A549 (cell line): Measurements from ENCODE around the gene FOXP1. TPM values are rescaled to one million over a fixed set of nuclear protein-coding genes. Genes with fewer than 3 reads are reported as not detected.
"Not testable (repeated sequence)": the region's sequence is repeated elsewhere in the genome, so short reads cannot be mapped to it uniquely, and the experiment has no call there.

Source experiments
- ATAC-seq, 2 experiments: fragments of 200-7000 bp in 1 of 2; fragments of >200 bp in 1 of 2; cut with Nextera tagmentation in 1 of 2; cut with Tn5 transposase in 1 of 2; 3 replicates each; pipeline versions ENCODE4 v1.8.0 to v1.9.1; 2018 to 2020; ENCODE audit warnings: mild to moderate bottlenecking in 1 of 2, moderate library complexity in 1 of 2
- CTCF ChIA-PET: fragments of 300-600 bp; sonication (Branson Sonifier 250); formaldehyde crosslinking; extraction: SDS; loops from one replicate; lab custom pipeline; 2021; ENCODE audit warnings: antibody characterized with exemption, inconsistent platforms; lab: Yijun Ruan, JAX
- POLR2A ChIA-PET: fragments of 350-600 bp; formaldehyde crosslinking; extraction: SDS; loops from one replicate; lab custom pipeline; 2021; ENCODE audit warnings: antibody characterized with exemption, inconsistent platforms; lab: Yijun Ruan, JAX
- DNase-seq, 2 experiments: peaks; one replicate each; pipeline versions ENCODE4 v3.0.0 to v3.0.0-alpha.2; 2011 to 2016; ENCODE audit warnings: low read depth in 1 of 2, low spot score in 1 of 2
- FAIRE-seq: peaks from 2 replicates; lab custom pipeline; 2011; peaks lifted over from hg19 to GRCh38; lab: Jason Lieb, UNC
- H3K27ac ChIP-seq, 2 experiments: fragments of >200 bp; sonication (Bioruptor Twin); formaldehyde crosslinking; 3 replicates each; pipeline ENCODE4 v1.5.1; 2016 to 2017
- H3K4me1 ChIP-seq: fragments of >200 bp; sonication (Bioruptor Twin); formaldehyde crosslinking; 3 replicates; pipeline ENCODE4 v1.6.1; 2016
- H3K4me2 ChIP-seq: fragments of >200 bp; sonication (Bioruptor Twin); formaldehyde crosslinking; 3 replicates; pipeline ENCODE4 v1.6.1; 2016
- H3K4me3 ChIP-seq: fragments of >200 bp; sonication (Bioruptor Twin); formaldehyde crosslinking; 3 replicates; pipeline ENCODE4 v1.5.1; 2016
- H3K9me3 ChIP-seq: fragments of >200 bp; sonication (Bioruptor Twin); formaldehyde crosslinking; 3 replicates; pipeline ENCODE4 v1.6.1; 2016
- BHLHE40 ChIP-seq: IDR thresholded peaks from 2 replicates; pipeline ENCODE4 v1.6.1; 2012; ENCODE audit warnings: low read depth, low read length, inconsistent platforms
- CBX8 ChIP-seq: fragments of 200-600 bp; sonication (generic); IDR thresholded peaks from 2 replicates; pipeline ENCODE4 v1.6.1; 2016
- EHF ChIP-seq: fragments of 250-450 bp; sonication (Bioruptor Pico); IDR thresholded peaks from 2 replicates; pipeline ENCODE4 v1.5.0; 2020; ENCODE audit warnings: mild to moderate bottlenecking
- FOSB ChIP-seq: fragments of 250-450 bp; sonication (Bioruptor Pico); IDR thresholded peaks from 2 replicates; pipeline ENCODE4 v1.5.0; 2020; ENCODE audit warnings: mild to moderate bottlenecking, moderate library complexity
- FOXS1 ChIP-seq: fragments of 250-450 bp; sonication (Bioruptor Pico); IDR thresholded peaks from 2 replicates; pipeline ENCODE4 v1.5.0; 2020; ENCODE audit warnings: mild to moderate bottlenecking, moderate library complexity
- GATA3 ChIP-seq: IDR thresholded peaks from 2 replicates; pipeline ENCODE4 v1.6.1; 2012; ENCODE audit warnings: borderline replicate concordance
- HEYL ChIP-seq: fragments of 250-450 bp; sonication (Bioruptor Pico); IDR thresholded peaks from 2 replicates; pipeline ENCODE4 v1.8.0; 2021; ENCODE audit warnings: mild to moderate bottlenecking, moderate library complexity
- HOXA7 ChIP-seq: fragments of 250-450 bp; sonication (Bioruptor Pico); IDR thresholded peaks from 2 replicates; pipeline ENCODE4 v1.5.0; 2020; ENCODE audit warnings: mild to moderate bottlenecking, moderate library complexity
- HOXB5 ChIP-seq: fragments of 250-450 bp; sonication (Bioruptor Pico); IDR thresholded peaks from 2 replicates; pipeline ENCODE4 v1.5.0; 2020; ENCODE audit warnings: mild to moderate bottlenecking, moderate library complexity
- JUNB ChIP-seq: fragments of >200 bp; sonication (Bioruptor Twin); formaldehyde crosslinking; IDR thresholded peaks from 2 replicates; pipeline ENCODE4 v1.6.1; 2016
- KDM1A ChIP-seq: fragments of 200-600 bp; sonication (generic); IDR thresholded peaks from 2 replicates; pipeline ENCODE4 v1.6.1; 2016; ENCODE audit warnings: low read depth, mild to moderate bottlenecking
- POLR2A ChIP-seq: IDR thresholded peaks from 2 replicates; pipeline ENCODE4 v1.6.1; 2012; ENCODE audit warnings: mild to moderate bottlenecking, low read length
- RAD21 ChIP-seq, 2 experiments: fragments of >200 bp in 1 of 2; sonication (Bioruptor Twin) in 1 of 2; formaldehyde crosslinking in 1 of 2; IDR thresholded peaks in 1 of 2; conservative IDR thresholded peaks in 1 of 2; 2 replicates in 1 of 2; 3 replicates in 1 of 2; pipeline ENCODE4 v1.6.1; 2012 to 2018; ENCODE audit warnings: inconsistent platforms in 1 of 2
- RARB ChIP-seq: fragments of 250-450 bp; sonication (Bioruptor Pico); IDR thresholded peaks from 2 replicates; pipeline ENCODE4 v1.8.0; 2021; ENCODE audit warnings: mild to moderate bottlenecking, moderate library complexity
- RCOR1 ChIP-seq: fragments of 150-350 bp; IDR thresholded peaks from 2 replicates; pipeline ENCODE4 v1.6.1; 2014; ENCODE audit warnings: antibody characterized with exemption, low read length, low read depth
- RFX5 ChIP-seq: fragments of 450-650 bp; IDR thresholded peaks from 2 replicates; pipeline ENCODE4 v1.7.1; 2014; ENCODE audit warnings: antibody characterized with exemption, mild to moderate bottlenecking, moderate library complexity
- RNF2 ChIP-seq: fragments of 200-600 bp; sonication (generic); IDR thresholded peaks from 2 replicates; pipeline ENCODE4 v1.6.1; 2016; ENCODE audit warnings: low read depth, mild to moderate bottlenecking, antibody characterized with exemption, moderate library complexity, borderline replicate concordance
- ZC3H11A ChIP-seq: fragments of 450-650 bp; IDR thresholded peaks from 2 replicates; pipeline ENCODE4 v1.6.1; 2014; ENCODE audit warnings: antibody characterized with exemption, mild to moderate bottlenecking
- ZNF302 ChIP-seq: fragments of 250-450 bp; sonication (Bioruptor Pico); IDR thresholded peaks from 2 replicates; pipeline ENCODE4 v1.9.0; 2021; ENCODE audit warnings: inconsistent platforms, mild to moderate bottlenecking, moderate library complexity
- ZSCAN20 ChIP-seq: fragments of 250-450 bp; sonication (Bioruptor Pico); IDR thresholded peaks from 2 replicates; pipeline ENCODE4 v1.8.0; 2022; ENCODE audit warnings: mild to moderate bottlenecking, moderate library complexity
- WGBS: methylation state at CpG from one replicate; pipeline ENCODE4 v1.1.6; 2017; ENCODE audit errors: missing lambda C conversion rate; 5-methylcytosine and 5-hydroxymethylcytosine counted together
- polyA plus RNA-seq, 4 experiments: library from polyadenylated mRNA; depleted of rRNA in 3 of 4; stranded (reverse); fragments of >200 nt; fragmentation: RNase III in 1 of 4; extraction: RNeasy Plus Mini Kit Qiagen cat#74134 plus additional on column Dnase treatment in 1 of 4; gene quantifications; 2 replicates in 3 of 4; 3 replicates in 1 of 4; pipeline ENCODE4 v1.2.3, GENCODE V29; 2011 to 2017
- TF ChIP-seq, protein P1 (sequence below): fragments of 250-450 bp; sonication (Bioruptor Pico); IDR thresholded peaks from 2 replicates; pipeline ENCODE4 v1.5.0; 2021; ENCODE audit warnings: mild to moderate bottlenecking, moderate library complexity, borderline replicate concordance
- TF ChIP-seq, protein P2 (sequence below): fragments of 200-600 bp; sonication (generic); IDR thresholded peaks from 2 replicates; pipeline ENCODE4 v1.6.1; 2016; ENCODE audit warnings: antibody characterized with exemption, mild to moderate bottlenecking, moderate library complexity
- TF ChIP-seq, protein P3 (sequence below): fragments of 250-450 bp; sonication (Bioruptor Pico); IDR thresholded peaks from 2 replicates; pipeline ENCODE4 v1.5.0; 2020; ENCODE audit warnings: low read depth, mild to moderate bottlenecking, moderate library complexity
- TF ChIP-seq, protein P4 (sequence below): IDR thresholded peaks from 2 replicates; pipeline ENCODE4 v1.6.1; 2012; ENCODE audit warnings: low read depth, borderline replicate concordance

The FOXP1 gene
- polyA plus RNA-seq, 2 of the 4 experiments (the other 2 are of a cell fraction): 12.8 to 13.9 TPM

DNA sequence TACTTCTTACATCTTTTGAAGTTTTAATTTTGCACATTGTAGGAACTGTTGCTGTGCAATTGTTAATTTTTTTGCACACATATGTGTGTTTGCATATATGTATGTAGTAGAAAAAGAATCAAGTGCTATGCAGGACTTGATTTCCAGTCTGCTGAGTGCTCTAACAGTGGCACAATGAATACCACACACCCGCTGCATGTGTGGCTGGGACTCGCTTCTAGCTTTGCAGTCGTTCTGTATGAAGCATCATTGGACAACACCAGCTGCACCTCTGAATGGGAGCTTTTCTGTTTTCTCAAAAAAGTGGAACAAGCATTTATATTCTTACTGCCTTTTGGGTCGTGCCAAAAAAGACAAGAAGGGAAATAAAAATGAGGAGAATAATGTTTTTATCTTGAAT lies 564.7 kb downstream of the FOXP1 start:
- DNase-seq: no peak
- TF ChIP-seq JUNB: no peak
- no peak for TF ChIP-seq ZNF302 (CRISPR knock-in tag)
- TF ChIP-seq ZC3H11A: no peak
- no peak for TF ChIP-seq POLR2A
- TF ChIP-seq, all 56 proteins: peak for 0
- FAIRE-seq: no peak
- ATAC-seq: no peak
- Histone ChIP-seq H3K4me3 (no peak overlapping the region), H3K4me2 (no peak overlapping the region), H3K4me1 (no peaks in the 10 kb centered on the region), H3K9me3 (no peaks in the 10 kb centered on the region), H3K27ac (no peak overlapping the region)
- 77% methylated on average over 4 of the region's 4 CpGs for WGBS
- ChIA-PET CTCF (no interaction called here), POLR2A (no interaction called here)

DNA sequence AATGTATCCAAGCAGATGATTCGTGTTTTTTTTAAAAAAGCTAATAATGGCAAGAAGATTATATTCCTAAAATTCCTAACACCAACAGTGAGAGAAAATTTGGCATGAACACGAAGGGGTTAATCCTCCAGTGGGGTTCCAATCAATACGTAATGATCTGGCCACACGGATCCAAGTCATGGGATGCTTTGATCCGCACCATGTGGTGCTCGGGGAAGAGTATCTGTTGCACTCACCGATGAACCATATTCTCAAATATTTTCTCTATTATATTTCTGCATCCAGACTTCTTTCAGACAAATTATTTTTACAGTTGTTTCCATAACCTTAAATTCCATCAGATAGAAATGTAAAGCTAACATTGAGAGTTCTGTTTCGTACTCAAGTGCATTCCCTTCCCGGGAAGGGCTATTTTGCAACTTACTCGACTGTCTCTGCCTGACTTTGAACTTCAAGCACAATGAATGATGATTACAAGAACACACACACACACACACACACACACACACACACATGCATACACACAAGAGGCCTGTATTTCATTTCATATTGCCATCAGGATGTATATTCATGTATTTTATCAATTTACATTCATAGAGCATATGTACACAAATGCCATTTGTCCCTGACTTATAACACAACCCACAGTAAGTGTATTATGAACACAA lies 567.2 kb downstream of the FOXP1 start:
- H3K4me3 ChIP-seq: no peak overlapping the region
- H3K27ac ChIP-seq: no peak overlapping the region
- ChIA-PET POLR2A (no interaction called here), CTCF (interaction anchor here (1.3 kb wide), 1 partner anchor 54 kb away, joined by 4 read pairs; no protein-coding TSS in a partner anchor)
- TF ChIP-seq KDM1A: no peak
- TF ChIP-seq RFX5: no peak
- TF ChIP-seq RARB (CRISPR knock-in tag): no peak
- TF ChIP-seq, protein P1, sequence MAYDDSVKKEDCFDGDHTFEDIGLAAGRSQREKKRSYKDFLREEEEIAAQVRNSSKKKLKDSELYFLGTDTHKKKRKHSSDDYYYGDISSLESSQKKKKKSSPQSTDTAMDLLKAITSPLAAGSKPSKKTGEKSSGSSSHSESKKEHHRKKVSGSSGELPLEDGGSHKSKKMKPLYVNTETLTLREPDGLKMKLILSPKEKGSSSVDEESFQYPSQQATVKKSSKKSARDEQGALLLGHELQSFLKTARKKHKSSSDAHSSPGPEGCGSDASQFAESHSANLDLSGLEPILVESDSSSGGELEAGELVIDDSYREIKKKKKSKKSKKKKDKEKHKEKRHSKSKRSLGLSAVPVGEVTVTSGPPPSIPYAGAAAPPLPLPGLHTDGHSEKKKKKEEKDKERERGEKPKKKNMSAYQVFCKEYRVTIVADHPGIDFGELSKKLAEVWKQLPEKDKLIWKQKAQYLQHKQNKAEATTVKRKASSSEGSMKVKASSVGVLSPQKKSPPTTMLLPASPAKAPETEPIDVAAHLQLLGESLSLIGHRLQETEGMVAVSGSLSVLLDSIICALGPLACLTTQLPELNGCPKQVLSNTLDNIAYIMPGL (CRISPR knock-in tag): no peak
- no peak for TF ChIP-seq ZNF302 (CRISPR knock-in tag)
- no peak for TF ChIP-seq RCOR1
- no peak for TF ChIP-seq POLR2A
- no peak for ATAC-seq
- H3K4me1 ChIP-seq: no peaks in the 10 kb centered on the region
- H3K9me3 ChIP-seq: no peaks in the 10 kb centered on the region
- no peak for FAIRE-seq
- no peak overlapping the region for H3K4me2 ChIP-seq
- DNase-seq: no peak
- 67% methylated on average over 10 of the region's 10 CpGs for WGBS

DNA sequence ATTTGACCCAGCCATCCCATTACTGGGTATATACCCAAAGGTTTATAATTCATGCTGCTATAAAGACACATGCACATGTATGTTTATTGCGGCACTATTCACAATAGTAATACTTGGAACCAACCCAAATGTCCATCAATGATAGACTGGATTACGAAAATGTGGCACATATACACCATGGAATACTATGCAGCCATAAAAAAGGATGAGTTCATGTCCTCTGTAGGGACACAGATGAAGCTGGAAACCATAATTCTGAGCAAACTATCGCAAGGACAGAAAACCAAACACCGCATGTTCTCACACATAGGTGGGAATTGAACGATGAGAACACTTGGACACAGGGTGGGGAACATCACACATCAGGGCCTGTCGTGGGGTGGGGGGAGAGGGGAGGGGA lies 568.9 kb downstream of the FOXP1 start:
- H3K4me3 ChIP-seq, H3K27ac ChIP-seq, FAIRE-seq, H3K9me3 ChIP-seq, H3K4me2 ChIP-seq, ATAC-seq, CTCF ChIA-PET, POLR2A ChIA-PET, DNase-seq, H3K4me1 ChIP-seq: not testable (repeated sequence)
- peak; percentile 36; the same call in 1 of the 2 replicates for TF ChIP-seq KDM1A
- 96% methylated on average over 6 of the region's 6 CpGs for WGBS

DNA sequence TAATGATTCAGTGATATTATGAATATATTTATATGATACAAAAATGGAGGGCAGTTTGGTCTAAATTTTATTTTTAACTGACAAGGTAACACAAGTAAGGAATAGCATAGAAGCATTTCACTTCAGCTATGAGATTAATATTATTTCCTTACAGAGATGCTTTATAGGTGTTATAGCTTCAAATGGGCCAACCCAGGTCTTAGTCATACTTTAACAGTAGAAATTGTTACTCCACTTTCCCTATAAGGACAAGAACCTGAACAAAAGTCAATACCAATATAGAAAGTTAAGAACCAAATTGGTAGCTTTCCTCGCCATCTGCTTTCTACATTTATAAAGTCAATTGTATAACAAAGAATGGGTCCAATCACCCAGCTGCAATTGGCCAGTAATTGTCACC lies 570.6 kb downstream of the FOXP1 start:
- ATAC-seq (no peak), DNase-seq (no peak), FAIRE-seq (no peak)
- no peak overlapping the region for H3K4me2 ChIP-seq
- no peak overlapping the region for H3K27ac ChIP-seq
- 90% methylated on average over 1 of the region's 1 CpG for WGBS
- H3K4me3 ChIP-seq: no peak overlapping the region
- H3K4me1 ChIP-seq: no peaks in the 10 kb centered on the region
- no peaks in the 10 kb centered on the region for H3K9me3 ChIP-seq
- CTCF ChIA-PET: interaction anchor here (1.1 kb wide), 1 partner anchor 56 kb away, joined by 3 read pairs; no protein-coding TSS in a partner anchor
- POLR2A ChIA-PET: no interaction called here
- TF ChIP-seq RNF2 (no peak), HEYL (no peak), EHF (CRISPR knock-in tag) (no peak), BHLHE40 (no peak), ZC3H11A (no peak), RAD21 (conservative IDR thresholded peaks at IDR 0.05 in 1 of 2, IDR thresholded peaks at IDR 0.05 in 1 of 2) (no peak), HOXA7 (CRISPR knock-in tag) (no peak), GATA3 (no peak), FOSB (CRISPR knock-in tag) (no peak), HOXB5 (CRISPR knock-in tag) (no peak), CBX8 (no peak), FOXS1 (CRISPR knock-in tag) (no peak), ZSCAN20 (no peak)
- TF ChIP-seq, protein P2, sequence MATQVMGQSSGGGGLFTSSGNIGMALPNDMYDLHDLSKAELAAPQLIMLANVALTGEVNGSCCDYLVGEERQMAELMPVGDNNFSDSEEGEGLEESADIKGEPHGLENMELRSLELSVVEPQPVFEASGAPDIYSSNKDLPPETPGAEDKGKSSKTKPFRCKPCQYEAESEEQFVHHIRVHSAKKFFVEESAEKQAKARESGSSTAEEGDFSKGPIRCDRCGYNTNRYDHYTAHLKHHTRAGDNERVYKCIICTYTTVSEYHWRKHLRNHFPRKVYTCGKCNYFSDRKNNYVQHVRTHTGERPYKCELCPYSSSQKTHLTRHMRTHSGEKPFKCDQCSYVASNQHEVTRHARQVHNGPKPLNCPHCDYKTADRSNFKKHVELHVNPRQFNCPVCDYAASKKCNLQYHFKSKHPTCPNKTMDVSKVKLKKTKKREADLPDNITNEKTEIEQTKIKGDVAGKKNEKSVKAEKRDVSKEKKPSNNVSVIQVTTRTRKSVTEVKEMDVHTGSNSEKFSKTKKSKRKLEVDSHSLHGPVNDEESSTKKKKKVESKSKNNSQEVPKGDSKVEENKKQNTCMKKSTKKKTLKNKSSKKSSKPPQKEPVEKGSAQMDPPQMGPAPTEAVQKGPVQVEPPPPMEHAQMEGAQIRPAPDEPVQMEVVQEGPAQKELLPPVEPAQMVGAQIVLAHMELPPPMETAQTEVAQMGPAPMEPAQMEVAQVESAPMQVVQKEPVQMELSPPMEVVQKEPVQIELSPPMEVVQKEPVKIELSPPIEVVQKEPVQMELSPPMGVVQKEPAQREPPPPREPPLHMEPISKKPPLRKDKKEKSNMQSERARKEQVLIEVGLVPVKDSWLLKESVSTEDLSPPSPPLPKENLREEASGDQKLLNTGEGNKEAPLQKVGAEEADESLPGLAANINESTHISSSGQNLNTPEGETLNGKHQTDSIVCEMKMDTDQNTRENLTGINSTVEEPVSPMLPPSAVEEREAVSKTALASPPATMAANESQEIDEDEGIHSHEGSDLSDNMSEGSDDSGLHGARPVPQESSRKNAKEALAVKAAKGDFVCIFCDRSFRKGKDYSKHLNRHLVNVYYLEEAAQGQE: no peak
- TF ChIP-seq, protein P3, sequence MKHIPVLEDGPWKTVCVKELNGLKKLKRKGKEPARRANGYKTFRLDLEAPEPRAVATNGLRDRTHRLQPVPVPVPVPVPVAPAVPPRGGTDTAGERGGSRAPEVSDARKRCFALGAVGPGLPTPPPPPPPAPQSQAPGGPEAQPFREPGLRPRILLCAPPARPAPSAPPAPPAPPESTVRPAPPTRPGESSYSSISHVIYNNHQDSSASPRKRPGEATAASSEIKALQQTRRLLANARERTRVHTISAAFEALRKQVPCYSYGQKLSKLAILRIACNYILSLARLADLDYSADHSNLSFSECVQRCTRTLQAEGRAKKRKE (CRISPR knock-in tag): no peak
- TF ChIP-seq, protein P4, sequence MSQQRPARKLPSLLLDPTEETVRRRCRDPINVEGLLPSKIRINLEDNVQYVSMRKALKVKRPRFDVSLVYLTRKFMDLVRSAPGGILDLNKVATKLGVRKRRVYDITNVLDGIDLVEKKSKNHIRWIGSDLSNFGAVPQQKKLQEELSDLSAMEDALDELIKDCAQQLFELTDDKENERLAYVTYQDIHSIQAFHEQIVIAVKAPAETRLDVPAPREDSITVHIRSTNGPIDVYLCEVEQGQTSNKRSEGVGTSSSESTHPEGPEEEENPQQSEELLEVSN: no peak
